Stimulated activated CD8-positive, alpha-beta memory T cell treated with anti-CD3 and anti-CD28 coated beads, Interleukin-7, amount 100 ng/mL, for 4 hours (primary cell): Measurements from ENCODE around the gene COL15A1.

Source experiments
- DNase-seq, 2 donors: peaks; one replicate each; pipeline ENCODE4 v3.0.0-alpha.2; 2020; ENCODE audit warnings: low read depth in 2 of 2

The COL15A1 gene

GRCh38 chr9:99056886-99057664 lies 113.4 kb downstream of the COL15A1 start:
- no peak for DNase-seq

DNA sequence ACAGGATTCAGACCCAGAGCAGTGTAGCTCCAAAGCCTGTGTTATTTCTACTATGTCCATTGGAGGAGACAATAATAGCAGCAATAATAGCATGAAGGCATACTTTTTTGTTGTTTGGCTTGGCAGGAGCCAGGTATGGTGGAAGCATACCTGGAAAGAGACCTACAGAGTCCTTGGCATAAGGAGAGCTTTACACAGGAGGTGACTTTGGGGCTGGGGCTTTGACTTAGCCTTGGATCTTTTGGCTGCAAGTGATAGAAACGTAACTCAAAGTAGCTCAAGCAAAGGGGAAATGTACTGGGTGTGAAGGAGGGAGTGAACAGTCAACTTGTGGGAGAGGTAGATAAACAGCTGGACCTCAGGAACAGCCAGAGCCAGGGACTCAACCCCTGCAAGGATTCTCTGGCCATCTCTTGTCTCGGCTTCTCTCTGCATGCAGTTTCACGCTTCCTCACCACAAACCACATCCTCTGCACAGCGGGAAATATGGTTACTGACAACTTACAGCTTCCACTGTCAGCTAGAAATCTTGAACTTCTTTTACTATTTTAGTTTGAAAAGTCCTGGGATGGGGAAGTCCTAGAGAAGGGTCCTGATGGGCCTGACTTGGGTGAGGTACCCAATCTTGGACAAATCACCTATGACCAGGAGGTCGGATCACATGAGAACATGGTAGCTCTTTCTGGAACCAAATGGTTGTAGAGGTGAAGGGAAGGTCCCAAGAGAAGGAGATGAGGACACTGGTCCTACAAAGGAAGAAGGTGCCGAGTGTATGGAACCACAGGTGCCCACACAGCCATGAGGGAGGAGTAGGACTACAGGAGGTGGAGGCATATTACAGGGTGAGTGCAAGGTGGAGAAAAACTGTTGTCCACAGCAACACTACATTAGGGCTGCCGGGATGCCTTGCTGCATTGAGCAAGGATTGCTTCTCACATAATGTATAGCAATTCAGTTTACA lies 114.2 kb downstream of the COL15A1 start:
- peak; percentile 62 to 69 for DNase-seq

- no peak for DNase-seq
These were observed 115.5 kb downstream of the COL15A1 start for GRCh38 chr9:99058964-99059921.

- no peak for DNase-seq
These were observed 116.9 kb downstream of the COL15A1 start for GRCh38 chr9:99060621-99061020.

DNA sequence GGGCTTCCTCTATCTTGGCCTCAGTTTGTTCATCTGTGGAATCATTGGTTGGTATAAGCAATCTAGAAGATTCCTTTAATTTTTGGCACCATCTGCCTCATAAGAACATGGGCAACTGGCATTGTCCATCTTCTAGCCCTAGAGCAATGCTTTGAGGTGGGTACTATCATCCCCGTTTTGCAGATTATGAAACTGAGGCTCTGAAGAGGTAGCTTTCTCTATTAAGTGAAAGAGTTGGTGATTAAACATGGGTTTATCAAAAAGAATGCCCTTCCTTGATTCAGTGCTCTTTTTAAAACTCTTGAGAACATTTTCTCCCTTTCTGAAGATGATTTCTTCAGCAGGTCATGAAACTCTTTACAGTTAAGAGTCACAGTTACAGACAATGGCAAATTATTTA lies 118.8 kb downstream of the COL15A1 start:
- DNase-seq = no peak

GRCh38 chr9:99063522-99063921 lies 119.8 kb downstream of the COL15A1 start:
- DNase-seq = no peak

DNA sequence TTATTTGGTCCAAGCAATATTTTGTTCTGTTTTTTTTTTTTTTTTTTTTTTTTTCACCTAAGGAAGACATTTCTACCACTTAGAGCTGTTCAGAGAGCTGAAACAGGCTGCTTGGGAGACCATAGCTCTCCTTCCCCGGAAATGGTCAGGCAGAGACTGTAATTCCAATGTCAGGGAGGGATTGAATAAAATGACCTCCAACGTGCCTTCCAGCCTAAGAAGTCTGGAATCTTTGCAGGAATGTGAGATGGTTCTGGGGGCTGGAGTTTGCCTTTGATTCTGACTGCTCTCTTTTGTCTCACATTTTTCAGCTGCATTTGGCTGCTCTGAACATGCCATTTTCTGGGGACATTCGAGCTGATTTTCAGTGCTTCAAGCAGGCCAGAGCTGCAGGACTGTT lies 122.9 kb downstream of the COL15A1 start:
- DNase-seq = no peak

DNA sequence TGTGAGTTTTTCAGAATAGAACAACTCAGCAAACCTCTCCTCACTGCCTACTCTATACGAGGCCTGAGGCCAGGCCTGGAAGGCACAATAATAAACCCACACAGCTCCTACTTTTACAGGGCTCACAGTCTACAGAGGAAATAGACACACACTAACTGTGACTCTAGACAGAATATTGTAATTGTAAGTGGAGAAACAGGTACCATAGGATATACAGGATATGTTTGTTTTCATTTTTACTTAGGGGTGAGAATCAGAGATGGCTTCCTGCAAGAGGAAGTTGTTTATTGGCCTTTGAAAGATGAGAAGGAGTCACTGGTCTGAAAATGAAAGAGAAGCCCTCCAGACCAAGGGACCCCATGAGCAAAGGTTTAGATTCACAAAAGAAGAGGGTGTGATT lies 125.4 kb downstream of the COL15A1 start:
- no peak for DNase-seq

DNA sequence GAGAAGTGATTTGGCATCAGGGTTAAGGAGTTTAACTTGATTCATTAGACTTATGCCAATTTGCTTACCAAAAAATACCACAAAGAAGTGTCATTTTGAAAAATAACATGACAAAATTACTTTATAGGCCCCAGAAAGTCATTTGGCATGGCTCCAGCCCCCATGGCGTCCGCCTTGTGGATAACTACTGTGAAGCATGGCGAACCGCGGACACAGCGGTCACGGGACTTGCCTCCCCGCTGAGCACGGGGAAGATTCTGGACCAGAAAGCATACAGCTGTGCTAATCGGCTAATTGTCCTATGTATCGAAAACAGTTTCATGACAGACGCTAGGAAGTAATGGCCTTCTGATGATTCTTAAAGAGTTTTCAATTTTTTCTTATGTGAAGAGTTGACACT lies 125.8 kb downstream of the COL15A1 start:
- DNase-seq = no peak

DNA sequence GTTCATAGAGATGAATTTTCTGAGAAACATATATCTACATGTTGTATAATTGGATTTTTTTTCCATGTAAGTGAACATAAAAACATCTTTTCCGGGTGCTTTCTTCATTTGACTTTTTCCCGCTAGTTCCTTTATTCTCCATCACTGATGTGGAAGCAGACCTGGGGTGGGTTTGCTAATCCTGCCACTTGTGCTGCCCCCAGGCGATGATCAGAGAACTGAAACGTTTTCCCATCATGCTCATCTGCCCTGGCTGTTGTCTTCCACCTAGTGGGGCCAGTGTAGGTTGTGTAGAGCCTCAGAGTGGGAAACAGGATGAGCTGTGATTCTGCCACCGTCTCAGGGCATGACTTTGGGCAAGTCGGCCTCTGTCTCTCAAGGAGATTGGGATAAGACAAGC lies 127.0 kb downstream of the COL15A1 start:
- no peak for DNase-seq

DNA sequence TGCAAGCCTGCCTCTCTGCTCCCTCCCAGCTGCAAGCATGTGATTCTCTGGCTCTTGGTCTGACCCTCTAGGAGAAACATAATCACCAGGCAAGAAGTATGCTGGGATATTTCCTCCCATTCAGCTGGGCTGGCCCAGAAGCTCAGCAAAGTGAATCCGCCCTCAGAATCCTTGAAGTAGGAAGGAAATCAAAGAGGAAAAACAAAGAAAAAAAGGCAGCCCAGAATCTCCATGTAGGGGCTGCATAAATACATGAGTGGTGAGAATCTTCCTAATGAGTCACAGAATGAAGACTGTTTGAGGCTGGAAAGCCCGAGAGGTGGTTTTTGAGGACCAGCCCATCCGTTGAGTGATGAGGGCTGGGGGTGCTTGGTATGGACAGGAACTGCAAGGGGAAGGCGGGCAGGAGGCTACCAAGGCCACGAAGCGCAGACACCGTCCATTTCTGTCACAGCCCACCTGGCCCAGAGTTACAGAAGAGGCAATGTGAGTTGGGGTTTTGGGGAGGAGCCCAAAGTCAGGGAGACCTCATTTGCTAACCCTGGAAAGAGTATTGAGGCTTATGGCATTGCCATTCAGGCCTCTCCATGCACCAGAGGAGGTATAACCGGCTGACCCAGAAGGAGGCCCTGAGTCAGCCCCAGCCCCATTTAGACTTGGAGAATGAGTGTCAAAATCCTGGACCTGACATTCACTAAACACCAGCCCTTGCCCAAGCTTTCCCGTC lies 127.8 kb downstream of the COL15A1 start:
- no peak for DNase-seq

DNA sequence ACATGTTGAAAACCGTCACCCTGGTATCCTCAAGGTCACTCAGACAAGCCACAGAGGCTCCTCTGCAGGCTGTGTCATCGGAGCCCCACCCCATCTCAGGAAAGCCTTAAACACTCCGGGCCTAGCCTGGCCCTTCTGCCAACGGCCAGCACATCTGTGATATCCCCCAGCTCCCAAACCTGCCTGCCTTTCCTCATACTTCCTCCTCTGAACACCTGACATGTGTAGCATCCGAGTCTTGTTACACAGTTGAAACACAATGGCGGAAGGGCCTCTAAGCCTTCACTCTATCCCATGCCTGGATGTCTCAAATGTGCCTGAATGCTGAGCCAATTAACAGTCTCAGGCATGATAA lies 128.3 kb downstream of the COL15A1 start:
- no peak for DNase-seq

GRCh38 chr9:99073347-99073746 lies 129.6 kb downstream of the COL15A1 start:
- no peak for DNase-seq

GRCh38 chr9:99073985-99074901 lies 130.5 kb downstream of the COL15A1 start:
- DNase-seq = no peak

DNA sequence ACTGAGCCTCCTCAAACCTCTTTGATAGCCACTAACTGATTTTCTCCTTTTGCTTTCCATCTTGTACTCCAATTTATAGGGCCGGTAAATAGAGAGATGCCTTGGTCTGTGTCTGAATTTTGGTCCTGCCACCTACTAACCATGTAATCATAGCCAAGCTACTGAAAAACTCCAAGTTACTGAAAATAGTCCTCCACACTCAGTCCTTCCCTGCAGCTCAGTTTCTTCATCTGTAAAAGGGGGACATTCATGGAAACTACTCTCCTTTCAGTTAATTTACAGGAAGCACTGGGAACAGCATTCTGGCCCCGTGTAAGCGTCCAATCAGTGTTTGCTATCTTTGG lies 131.2 kb downstream of the COL15A1 start:
- no peak for DNase-seq

- no peak for DNase-seq
These were observed 131.7 kb downstream of the COL15A1 start for GRCh38 chr9:99075246-99075912.

DNA sequence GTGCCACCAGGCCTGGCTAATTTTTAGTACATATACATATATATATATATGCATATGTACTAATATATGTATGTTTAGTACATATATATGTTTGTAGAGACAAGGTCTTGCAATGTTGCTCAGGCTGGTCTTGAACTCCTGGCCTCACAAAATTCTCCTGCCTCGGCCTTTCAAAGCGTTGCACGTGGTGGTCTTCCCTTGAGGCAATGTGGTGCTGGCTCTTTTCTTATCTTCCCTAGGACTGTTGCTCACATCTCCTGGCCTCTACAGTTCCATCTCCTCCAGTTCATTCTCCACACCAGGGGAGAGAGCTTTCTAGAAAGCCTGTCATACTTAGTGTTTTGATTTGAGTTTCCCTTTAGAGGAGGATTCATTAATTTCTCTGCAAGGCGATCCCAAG lies 132.3 kb downstream of the COL15A1 start:
- no peak for DNase-seq

DNA sequence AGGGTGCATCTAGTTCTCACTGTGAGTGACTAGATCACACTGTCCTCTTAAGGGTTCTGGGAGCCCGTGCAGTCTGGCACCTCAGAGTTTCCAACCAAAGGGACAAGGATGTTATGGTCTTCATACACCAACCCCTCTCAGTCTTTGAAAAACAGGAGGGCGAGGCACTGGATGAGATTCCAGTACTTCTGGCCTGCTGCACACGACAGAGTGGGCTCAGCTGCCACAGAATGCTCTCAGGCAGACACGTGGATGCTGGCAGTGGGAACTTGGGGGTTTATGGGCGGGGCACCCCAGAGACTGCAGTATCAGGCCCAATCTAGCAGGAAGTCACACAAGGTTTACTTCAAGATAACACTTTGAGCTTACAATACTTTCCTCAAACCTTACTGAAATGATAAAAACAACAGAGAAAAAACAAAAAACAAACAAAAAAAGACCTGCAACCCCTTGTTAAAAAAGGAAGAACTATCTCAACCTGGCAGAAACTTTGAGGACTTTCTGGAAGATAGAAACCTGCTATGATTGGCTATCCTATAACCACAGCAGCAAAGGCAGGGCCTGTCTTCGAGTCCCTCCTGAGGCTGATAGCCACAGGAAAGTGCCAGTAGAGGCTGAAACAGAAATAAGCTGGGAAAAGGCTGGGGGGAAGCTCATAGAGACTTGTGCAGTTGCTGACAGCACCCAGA lies 132.9 kb downstream of the COL15A1 start:
- peak; percentile 31 to 49 for DNase-seq

DNA sequence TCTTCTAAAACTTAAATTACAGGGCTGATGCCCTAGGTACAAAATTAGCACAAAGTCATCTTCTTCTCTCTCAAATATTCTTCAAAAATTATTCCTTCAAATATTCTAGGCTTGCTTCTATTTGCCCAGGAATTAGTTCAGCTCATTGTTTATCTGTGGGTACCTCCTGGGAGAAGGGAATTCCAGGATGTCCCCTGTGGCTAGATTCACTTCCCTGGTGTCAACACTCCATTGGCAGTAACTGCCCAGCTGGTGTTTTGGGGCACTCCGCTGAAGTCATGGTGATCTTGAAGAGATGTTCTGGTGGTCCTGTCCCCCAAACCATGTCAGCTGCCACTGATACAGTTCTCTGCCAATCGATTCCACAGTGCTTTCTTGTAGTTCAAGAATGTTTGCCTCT lies 135.0 kb downstream of the COL15A1 start:
- DNase-seq = no peak
